SK-N-MC (cell line): Measurements from ENCODE around the gene RPL31.

Source experiments
- DNase-seq: peaks from one replicate; pipeline ENCODE4 v3.0.0-alpha.2; 2011; ENCODE audit warnings: low read depth, low spot score
- H3K27ac ChIP-seq: fragments of 200-600 bp; sonication (generic); 2 replicates; pipeline ENCODE4 v1.5.1; 2016; ENCODE audit warnings: mixed run types
- H3K36me3 ChIP-seq: fragments of 200-600 bp; sonication (generic); 2 replicates; pipeline ENCODE4 v1.6.1; 2017; ENCODE audit warnings: antibody characterized with exemption, low read length, mixed read lengths; ENCODE audit not compliant: insufficient read depth
- H3K4me3 ChIP-seq: fragments of 200-600 bp; sonication (generic); 2 replicates; pipeline ENCODE4 v1.5.1; 2016
- H3K9ac ChIP-seq: fragments of 200-600 bp; sonication (generic); 2 replicates; pipeline ENCODE4 v1.8.0; 2017; ENCODE audit warnings: mixed run types, mixed read lengths; ENCODE audit not compliant: insufficient read length
- H3K9me3 ChIP-seq: fragments of 200-600 bp; sonication (generic); 2 replicates; pipeline ENCODE4 v1.6.1; 2017; ENCODE audit warnings: low read depth, mild to moderate bottlenecking, antibody characterized with exemption, low read length, moderate library complexity, mixed read lengths
- EZH2 ChIP-seq: fragments of 200-600 bp; sonication (generic); IDR thresholded peaks from one replicate; pipeline ENCODE4 v1.6.1; 2017; ENCODE audit warnings: antibody characterized with exemption
- FOXP2 ChIP-seq: optimal IDR thresholded peaks from 2 replicates; pipeline ENCODE3; 2011; ENCODE audit warnings: mild to moderate bottlenecking, moderate library complexity; ENCODE audit not compliant: insufficient read depth; ENCODE audit errors: extremely low read length, control extremely low read depth
- POLR2AphosphoS5 ChIP-seq: IDR thresholded peaks from 2 replicates; pipeline ENCODE4 v1.6.1; 2012; ENCODE audit warnings: mild to moderate bottlenecking, low read depth, low read length, borderline replicate concordance

RPL31 gene

DNA sequence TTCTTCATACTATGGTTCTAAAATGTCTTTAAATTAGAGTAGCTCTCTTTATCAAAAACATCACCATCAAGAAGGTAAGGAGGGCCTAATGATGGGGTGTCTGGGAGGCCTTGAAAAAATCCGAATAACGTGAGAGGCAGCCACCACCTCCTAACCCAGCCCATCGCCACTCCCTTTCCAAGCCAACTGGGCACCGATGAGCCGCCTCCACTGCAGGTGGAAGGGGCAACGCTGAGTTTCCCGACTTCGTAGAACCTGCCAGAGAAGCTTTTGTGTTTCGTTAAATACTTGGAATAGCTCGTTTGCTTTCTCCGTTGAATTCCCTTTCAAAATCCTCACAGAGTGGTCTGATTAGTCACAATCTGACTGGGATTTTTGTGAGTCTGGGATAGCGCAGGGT lies 22.0 kb upstream of the RPL31 start:
- H3K36me3 ChIP-seq = no peaks in the 10 kb centered on the region
- TF ChIP-seq EZH2 = no peak
- TF ChIP-seq POLR2AphosphoS5 = no peak
- H3K4me3 ChIP-seq = no peak overlapping the region
- H3K9me3 ChIP-seq = no peaks in the 10 kb centered on the region
- H3K27ac ChIP-seq = no peak overlapping the region
- H3K9ac ChIP-seq = no peak overlapping the region
- DNase-seq = no peak

- H3K9ac ChIP-seq = no peak overlapping the region
- no peak for TF ChIP-seq EZH2
- no peak for TF ChIP-seq POLR2AphosphoS5
- no peak for TF ChIP-seq FOXP2
- DNase-seq = no peak
- H3K9me3 ChIP-seq = no peaks in the 10 kb centered on the region
- H3K36me3 ChIP-seq = no peaks in the 10 kb centered on the region
- H3K4me3 ChIP-seq = no peak overlapping the region
- H3K27ac ChIP-seq = no peak overlapping the region
Observed at GRCh38 chr2:100981011-100981410, 21.1 kb upstream of the RPL31 start.

GRCh38 chr2:100982431-100982861 lies 19.6 kb upstream of the RPL31 start:
- Histone ChIP-seq H3K27ac (no peak overlapping the region), H3K4me3 (no peak overlapping the region), H3K9ac (no peak overlapping the region), H3K36me3 (no peaks in the 10 kb centered on the region), H3K9me3 (no peaks in the 10 kb centered on the region)
- no peak for DNase-seq
- no peak for TF ChIP-seq FOXP2
- TF ChIP-seq EZH2 = no peak
- no peak for TF ChIP-seq POLR2AphosphoS5

DNA sequence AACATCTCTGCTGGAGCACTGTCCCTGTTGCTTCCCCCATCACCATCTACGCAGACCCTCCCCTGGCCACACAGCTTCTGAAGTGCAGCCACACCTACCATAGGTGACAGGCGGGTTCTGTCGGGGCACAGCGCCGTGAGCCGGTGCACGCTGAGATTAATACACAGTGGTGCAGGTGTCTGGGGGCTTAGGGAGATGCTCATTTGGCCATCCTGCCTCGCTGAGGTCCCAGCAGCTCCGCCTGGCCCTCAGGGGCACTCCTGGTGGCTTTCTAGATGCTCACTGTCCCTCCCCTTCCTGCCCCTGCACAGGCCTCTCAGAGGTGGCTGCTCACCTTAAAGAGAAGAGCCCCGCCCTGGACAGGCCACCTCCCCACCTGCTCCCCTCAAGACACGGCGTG lies 18.9 kb upstream of the RPL31 start:
- DNase-seq = no peak
- Histone ChIP-seq H3K9ac (no peak overlapping the region), H3K27ac (no peak overlapping the region), H3K36me3 (no peaks in the 10 kb centered on the region), H3K4me3 (no peak overlapping the region), H3K9me3 (no peaks in the 10 kb centered on the region)
- TF ChIP-seq POLR2AphosphoS5 = no peak
- TF ChIP-seq FOXP2 = no peak
- TF ChIP-seq EZH2 = no peak

DNA sequence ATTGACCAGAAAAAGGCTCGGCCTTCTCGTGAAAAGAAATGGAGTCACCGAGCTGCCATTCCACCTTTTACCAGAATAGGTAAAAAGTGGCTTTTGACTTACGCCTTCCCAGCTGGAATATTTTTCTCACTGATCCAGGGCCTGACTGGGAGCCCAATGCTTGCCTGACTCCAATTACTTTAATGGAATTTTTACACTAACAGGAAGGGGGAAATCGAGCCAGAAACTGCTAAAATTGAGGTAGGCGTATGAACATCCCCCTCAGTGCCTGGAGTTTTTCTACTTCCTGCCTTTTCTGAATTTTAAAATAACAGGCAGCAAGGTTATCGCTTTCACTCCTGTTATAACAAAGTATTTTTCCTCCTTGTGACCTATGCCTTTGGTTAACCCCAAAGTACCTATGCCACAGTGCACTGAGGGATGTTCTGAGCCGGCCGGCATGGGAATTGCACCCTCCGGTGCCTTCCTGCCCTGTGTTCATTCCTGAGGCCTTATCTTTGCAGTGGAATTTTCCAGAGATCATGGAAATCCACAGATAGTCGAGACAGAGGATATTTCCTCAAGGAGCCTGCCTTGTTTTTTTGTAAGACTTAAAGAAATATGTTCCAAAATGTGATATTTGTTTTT lies 18.3 kb upstream of the RPL31 start:
- H3K36me3 ChIP-seq = no peaks in the 10 kb centered on the region
- no peak overlapping the region for H3K27ac ChIP-seq
- DNase-seq = no peak

GRCh38 chr2:100984892-100985307 lies 17.2 kb upstream of the RPL31 start:
- Histone ChIP-seq H3K36me3 (no peaks in the 10 kb centered on the region), H3K9me3 (no peaks in the 10 kb centered on the region), H3K9ac (no peak overlapping the region), H3K4me3 (no peak overlapping the region), H3K27ac (no peak overlapping the region)
- DNase-seq = peak; percentile 24
- TF ChIP-seq EZH2 (no peak), FOXP2 (no peak), POLR2AphosphoS5 (no peak)

More for the DNA sequence above, 18.3 kb upstream of the RPL31 start:
- Histone ChIP-seq H3K9ac (no peak overlapping the region), H3K4me3 (no peak overlapping the region), H3K9me3 (no peaks in the 10 kb centered on the region)
- TF ChIP-seq EZH2 (no peak), FOXP2 (no peak), POLR2AphosphoS5 (no peak)

DNA sequence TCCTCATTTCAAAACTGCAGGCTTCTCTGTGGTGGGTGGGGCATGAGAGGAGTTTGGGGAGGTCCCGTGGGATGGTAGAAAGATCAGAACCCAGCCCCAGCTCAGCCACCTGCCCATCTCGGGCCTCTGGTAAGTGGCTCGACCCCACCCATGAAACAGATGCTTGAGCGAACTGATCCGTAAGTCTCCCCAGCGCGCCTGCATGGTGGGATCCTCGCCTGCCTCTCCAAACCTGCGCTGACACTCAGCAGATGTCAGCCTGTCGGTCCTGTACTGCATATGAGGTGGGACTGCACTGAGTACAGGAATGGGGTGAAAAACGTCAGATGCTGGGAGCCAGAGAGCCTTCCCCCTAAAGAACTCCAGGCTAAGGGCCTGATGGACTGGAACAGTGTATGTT lies 15.9 kb upstream of the RPL31 start:
- Histone ChIP-seq H3K9me3 (no peaks in the 10 kb centered on the region), H3K4me3 (no peak overlapping the region), H3K27ac (no peak overlapping the region), H3K9ac (no peak overlapping the region), H3K36me3 (no peaks in the 10 kb centered on the region)
- DNase-seq = no peak
- TF ChIP-seq EZH2 (no peak), POLR2AphosphoS5 (no peak), FOXP2 (no peak)

- Histone ChIP-seq H3K9ac (no peak overlapping the region), H3K4me3 (no peak overlapping the region), H3K27ac (no peak overlapping the region), H3K36me3 (no peaks in the 10 kb centered on the region), H3K9me3 (no peaks in the 10 kb centered on the region)
- TF ChIP-seq FOXP2 (no peak), POLR2AphosphoS5 (no peak), EZH2 (no peak)
- DNase-seq = no peak
Observed at GRCh38 chr2:100987536-100987935, 14.6 kb upstream of the RPL31 start.

GRCh38 chr2:100987974-100988373 lies 14.1 kb upstream of the RPL31 start:
- no peaks in the 10 kb centered on the region for H3K9me3 ChIP-seq
- H3K36me3 ChIP-seq = no peaks in the 10 kb centered on the region
- no peak for DNase-seq
- no peak overlapping the region for H3K27ac ChIP-seq
- TF ChIP-seq POLR2AphosphoS5 = no peak
- no peak for TF ChIP-seq FOXP2
- TF ChIP-seq EZH2 = no peak
- no peak overlapping the region for H3K4me3 ChIP-seq
- no peak overlapping the region for H3K9ac ChIP-seq
